ENCODE measurements around the gene ATRAID. TPM values are rescaled to one million over a fixed set of nuclear protein-coding genes. Genes with fewer than 3 reads are reported as not detected.

ATRAID gene
- polyA plus RNA-seq, 3 donors: 120 to 298 (median 287) TPM

DNA sequence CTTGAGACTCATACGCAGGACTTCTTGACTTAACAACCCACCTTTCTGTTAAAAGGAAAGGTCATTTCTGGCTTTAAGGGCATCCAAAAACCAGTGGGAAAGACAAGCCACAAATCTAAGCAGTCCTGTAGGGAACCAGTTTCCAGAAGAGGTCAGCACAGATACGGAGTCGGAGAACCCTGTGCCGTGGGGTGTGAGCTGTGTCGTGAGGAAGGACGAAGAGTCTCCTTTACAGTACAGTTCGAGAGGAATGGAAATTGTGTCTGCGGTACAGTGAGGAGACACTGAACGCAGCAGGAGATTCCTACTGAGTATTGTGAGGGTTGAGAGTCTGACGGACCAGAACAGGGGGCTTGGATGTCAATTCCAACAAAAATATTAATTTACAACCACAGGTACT, 33.3 kb downstream of the ATRAID start:
- DNase-seq: no peak
- H3K4me3 Mint-ChIP-seq: no peak overlapping the region

DNA sequence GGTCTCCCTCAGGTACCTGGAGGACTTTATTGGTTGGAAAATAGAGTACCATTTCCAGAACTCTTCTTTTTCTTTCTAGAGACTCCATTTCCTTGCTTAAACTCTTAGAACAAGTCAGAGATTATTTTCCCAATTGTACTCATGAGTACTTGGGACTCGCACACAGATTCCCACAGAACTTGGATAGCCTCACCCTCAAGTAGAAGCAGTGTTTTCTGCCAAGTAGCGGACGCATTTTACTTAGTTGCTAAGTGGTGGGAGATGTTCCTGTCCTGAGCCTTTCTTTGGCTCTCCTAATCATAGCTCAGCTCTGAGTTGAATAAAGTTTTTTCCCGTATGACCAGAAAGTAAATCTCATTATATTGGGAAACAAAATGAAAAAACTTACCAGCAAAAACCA, 33.8 kb downstream of the ATRAID start:
- Histone ChIP-seq H3K4me2 (replicated peaks; ENCODE audit: extremely low read depth, low read length, poor library complexity, severe bottlenecking) (no peak overlapping the region), H3K27ac (ENCODE audit: low read depth in 1 of 2, low read length in 2 of 2) (no peak overlapping the region), H3K27me3 (ENCODE audit: control insufficient read depth in 2 of 2, insufficient read depth in 2 of 2, low read length in 2 of 2) (peaks cover 0 to 2% of the 10 kb centered on the region in 2 donors), H4K20me1 (ENCODE audit: insufficient read depth, low read length) (no peaks in the 10 kb centered on the region), H3K9me3 (replicated peaks in 1 of 2; ENCODE audit: control insufficient read depth in 1 of 2, insufficient read depth in 1 of 2, low read length in 2 of 2) (no peaks in the 10 kb centered on the region), H3K36me3 (replicated peaks in 1 of 2; ENCODE audit: control insufficient read depth in 1 of 2, insufficient read depth in 2 of 2, low read length in 2 of 2) (peaks cover 39 to 45% of the 10 kb centered on the region in 2 donors), H3K4me3 (replicated peaks in 1 of 3; ENCODE audit: low read depth in 2 of 3, low read length in 3 of 3) (no peak overlapping the region), H3K4me1 (ENCODE audit: control insufficient read depth in 1 of 2, insufficient read depth in 2 of 2, low read length in 2 of 2) (no peaks in the 10 kb centered on the region), H3K9ac (ENCODE audit: insufficient read depth, low read length, poor library complexity, severe bottlenecking) (no peak overlapping the region), H2AFZ (ENCODE audit: insufficient read depth, low read depth, low read length, poor library complexity, severe bottlenecking) (no peak overlapping the region), H3K79me2 (ENCODE audit: insufficient read depth, low read length) (no peaks in the 10 kb centered on the region)
- H3K27ac Mint-ChIP-seq: no peak overlapping the region
- WGBS (ENCODE audit: insufficient coverage): no CpG with 5 or more reads among the region's 4 CpGs
- H3K27me3 Mint-ChIP-seq (ENCODE audit: low read depth in 3 of 3): peaks cover 2 to 16% (median 7%) of the 10 kb centered on the region in 3 donors
- H3K4me3 Mint-ChIP-seq: no peak overlapping the region
- peaks cover 3% of the 10 kb centered on the region for H3K4me1 Mint-ChIP-seq
- H3K36me3 Mint-ChIP-seq: peaks cover 38 to 43% of the 10 kb centered on the region in 2 donors
- no peaks in the 10 kb centered on the region for H3K9me3 Mint-ChIP-seq
- DNase-seq: no peak
- intact Hi-C loops (cut with micrococcal nuclease): no loop called here
- TF ChIP-seq, protein P1, sequence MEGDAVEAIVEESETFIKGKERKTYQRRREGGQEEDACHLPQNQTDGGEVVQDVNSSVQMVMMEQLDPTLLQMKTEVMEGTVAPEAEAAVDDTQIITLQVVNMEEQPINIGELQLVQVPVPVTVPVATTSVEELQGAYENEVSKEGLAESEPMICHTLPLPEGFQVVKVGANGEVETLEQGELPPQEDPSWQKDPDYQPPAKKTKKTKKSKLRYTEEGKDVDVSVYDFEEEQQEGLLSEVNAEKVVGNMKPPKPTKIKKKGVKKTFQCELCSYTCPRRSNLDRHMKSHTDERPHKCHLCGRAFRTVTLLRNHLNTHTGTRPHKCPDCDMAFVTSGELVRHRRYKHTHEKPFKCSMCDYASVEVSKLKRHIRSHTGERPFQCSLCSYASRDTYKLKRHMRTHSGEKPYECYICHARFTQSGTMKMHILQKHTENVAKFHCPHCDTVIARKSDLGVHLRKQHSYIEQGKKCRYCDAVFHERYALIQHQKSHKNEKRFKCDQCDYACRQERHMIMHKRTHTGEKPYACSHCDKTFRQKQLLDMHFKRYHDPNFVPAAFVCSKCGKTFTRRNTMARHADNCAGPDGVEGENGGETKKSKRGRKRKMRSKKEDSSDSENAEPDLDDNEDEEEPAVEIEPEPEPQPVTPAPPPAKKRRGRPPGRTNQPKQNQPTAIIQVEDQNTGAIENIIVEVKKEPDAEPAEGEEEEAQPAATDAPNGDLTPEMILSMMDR (IDR thresholded peaks at IDR 0.05): no peak

More for the DNA sequence above, 33.3 kb downstream of the ATRAID start:
- Histone ChIP-seq H3K79me2 (ENCODE audit: insufficient read depth, low read length) (no peaks in the 10 kb centered on the region), H3K27me3 (ENCODE audit: control insufficient read depth in 2 of 2, insufficient read depth in 2 of 2, low read length in 2 of 2) (no peaks in the 10 kb centered on the region), H3K9me3 (replicated peaks in 1 of 2; ENCODE audit: control insufficient read depth in 1 of 2, insufficient read depth in 1 of 2, low read length in 2 of 2) (no peaks in the 10 kb centered on the region), H3K4me1 (ENCODE audit: control insufficient read depth in 1 of 2, insufficient read depth in 2 of 2, low read length in 2 of 2) (no peaks in the 10 kb centered on the region), H3K27ac (ENCODE audit: low read depth in 1 of 2, low read length in 2 of 2) (no peak overlapping the region), H3K36me3 (replicated peaks in 1 of 2; ENCODE audit: control insufficient read depth in 1 of 2, insufficient read depth in 2 of 2, low read length in 2 of 2) (peaks cover 44 to 50% of the 10 kb centered on the region in 2 donors), H3K4me3 (replicated peaks in 1 of 3; ENCODE audit: low read depth in 2 of 3, low read length in 3 of 3) (no peak overlapping the region), H3K4me2 (replicated peaks; ENCODE audit: extremely low read depth, low read length, poor library complexity, severe bottlenecking) (no peak overlapping the region), H3K9ac (ENCODE audit: insufficient read depth, low read length, poor library complexity, severe bottlenecking) (no peak overlapping the region), H4K20me1 (ENCODE audit: insufficient read depth, low read length) (no peaks in the 10 kb centered on the region), H2AFZ (ENCODE audit: insufficient read depth, low read depth, low read length, poor library complexity, severe bottlenecking) (no peak overlapping the region)
- WGBS (ENCODE audit: insufficient coverage): 92% methylated on average over 2 of the region's 10 CpGs
- Mint-ChIP-seq H3K4me1 (no peaks in the 10 kb centered on the region), H3K36me3 (peaks cover 43 to 48% of the 10 kb centered on the region in 2 donors), H3K27me3 (ENCODE audit: low read depth in 3 of 3) (peaks cover 2 to 11% (median 7%) of the 10 kb centered on the region in 3 donors), H3K9me3 (no peaks in the 10 kb centered on the region), H3K27ac (no peak overlapping the region)
- TF ChIP-seq, protein P1 (IDR thresholded peaks at IDR 0.05): no peak
- intact Hi-C loops (cut with micrococcal nuclease): no loop called here
